A549 (cell line): ENCODE data around the gene AFDN. TPM values are rescaled to one million over a fixed set of nuclear protein-coding genes. Genes with fewer than 3 reads are reported as not detected.
A peak's percentile ranks its signal among the peaks of the same experiment; 100 is the strongest.

Experiments used
- ATAC-seq, 2 experiments: fragments of 200-7000 bp in 1 of 2; fragments of >200 bp in 1 of 2; cut with Nextera tagmentation in 1 of 2; cut with Tn5 transposase in 1 of 2; 3 replicates each; pipeline versions ENCODE4 v1.8.0 to v1.9.1; 2018 to 2020; ENCODE audit warnings: mild to moderate bottlenecking in 1 of 2, moderate library complexity in 1 of 2
- CTCF ChIA-PET: fragments of 300-600 bp; sonication (Branson Sonifier 250); formaldehyde crosslinking; extraction: SDS; loops from one replicate; lab custom pipeline; 2021; ENCODE audit warnings: antibody characterized with exemption, inconsistent platforms; lab: Yijun Ruan, JAX
- POLR2A ChIA-PET: fragments of 350-600 bp; formaldehyde crosslinking; extraction: SDS; loops from one replicate; lab custom pipeline; 2021; ENCODE audit warnings: antibody characterized with exemption, inconsistent platforms; lab: Yijun Ruan, JAX
- DNase-seq, 2 experiments: peaks; one replicate each; pipeline versions ENCODE4 v3.0.0 to v3.0.0-alpha.2; 2011 to 2016; ENCODE audit warnings: low read depth in 1 of 2, low spot score in 1 of 2
- FAIRE-seq: peaks from 2 replicates; lab custom pipeline; 2011; peaks lifted over from hg19 to GRCh38; lab: Jason Lieb, UNC
- H3K27ac ChIP-seq, 2 experiments: fragments of >200 bp; sonication (Bioruptor Twin); formaldehyde crosslinking; 3 replicates each; pipeline ENCODE4 v1.5.1; 2016 to 2017
- H3K4me1 ChIP-seq: fragments of >200 bp; sonication (Bioruptor Twin); formaldehyde crosslinking; 3 replicates; pipeline ENCODE4 v1.6.1; 2016
- H3K4me2 ChIP-seq: fragments of >200 bp; sonication (Bioruptor Twin); formaldehyde crosslinking; 3 replicates; pipeline ENCODE4 v1.6.1; 2016
- H3K4me3 ChIP-seq: fragments of >200 bp; sonication (Bioruptor Twin); formaldehyde crosslinking; 3 replicates; pipeline ENCODE4 v1.5.1; 2016
- H3K9me3 ChIP-seq: fragments of >200 bp; sonication (Bioruptor Twin); formaldehyde crosslinking; 3 replicates; pipeline ENCODE4 v1.6.1; 2016
- ATOH8 ChIP-seq: fragments of 250-450 bp; sonication (Bioruptor Pico); IDR thresholded peaks from 2 replicates; pipeline ENCODE4 v1.5.0; 2020; ENCODE audit warnings: low read depth, mild to moderate bottlenecking, moderate library complexity
- CEBPB ChIP-seq, 2 experiments: fragments of >200 bp in 1 of 2; sonication (Bioruptor Twin) in 1 of 2; formaldehyde crosslinking in 1 of 2; IDR thresholded peaks; 2 replicates each; pipeline ENCODE4 v1.6.1; 2012 to 2016
- E2F6 ChIP-seq: IDR thresholded peaks from 2 replicates; pipeline ENCODE4 v1.6.1; 2012; ENCODE audit warnings: low read depth, borderline replicate concordance
- GATA3 ChIP-seq: IDR thresholded peaks from 2 replicates; pipeline ENCODE4 v1.6.1; 2012; ENCODE audit warnings: borderline replicate concordance
- HES2 ChIP-seq: fragments of >200 bp; sonication (Bioruptor Twin); formaldehyde crosslinking; IDR thresholded peaks from 2 replicates; pipeline ENCODE4 v1.6.1; 2016
- HEYL ChIP-seq: fragments of 250-450 bp; sonication (Bioruptor Pico); IDR thresholded peaks from 2 replicates; pipeline ENCODE4 v1.8.0; 2021; ENCODE audit warnings: mild to moderate bottlenecking, moderate library complexity
- HMGXB4 ChIP-seq: fragments of 250-450 bp; sonication (Bioruptor Pico); IDR thresholded peaks from 2 replicates; pipeline ENCODE4 v1.5.0; 2021; ENCODE audit warnings: mild to moderate bottlenecking, moderate library complexity, borderline replicate concordance
- JUN ChIP-seq, 2 experiments: fragments of >200 bp; sonication (Bioruptor Twin); formaldehyde crosslinking; IDR thresholded peaks; 2 replicates in 1 of 2; 3 replicates in 1 of 2; pipeline ENCODE4 v1.6.1; 2016 to 2017
- MYC ChIP-seq: IDR thresholded peaks from 2 replicates; pipeline ENCODE4 v1.6.1; 2012; ENCODE audit warnings: mild to moderate bottlenecking, inconsistent platforms, low read length, improper control_type of control experiment, borderline replicate concordance
- NPAS2 ChIP-seq: fragments of 250-450 bp; sonication (Bioruptor Pico); IDR thresholded peaks from 2 replicates; pipeline ENCODE4 v1.8.0; 2022; ENCODE audit warnings: mild to moderate bottlenecking, moderate library complexity, borderline replicate concordance
- RARB ChIP-seq: fragments of 250-450 bp; sonication (Bioruptor Pico); IDR thresholded peaks from 2 replicates; pipeline ENCODE4 v1.8.0; 2021; ENCODE audit warnings: mild to moderate bottlenecking, moderate library complexity
- RCOR1 ChIP-seq: fragments of 150-350 bp; IDR thresholded peaks from 2 replicates; pipeline ENCODE4 v1.6.1; 2014; ENCODE audit warnings: antibody characterized with exemption, low read length, low read depth
- RFX5 ChIP-seq: fragments of 450-650 bp; IDR thresholded peaks from 2 replicates; pipeline ENCODE4 v1.7.1; 2014; ENCODE audit warnings: antibody characterized with exemption, mild to moderate bottlenecking, moderate library complexity
- SMC3 ChIP-seq: fragments of >200 bp; sonication (Bioruptor Twin); formaldehyde crosslinking; IDR thresholded peaks from 3 replicates; pipeline ENCODE4 v1.6.1; 2018; ENCODE audit warnings: inconsistent platforms
- TFCP2L1 ChIP-seq: fragments of 250-450 bp; sonication (Bioruptor Pico); IDR thresholded peaks from 2 replicates; pipeline ENCODE4 v1.5.0; 2021; ENCODE audit warnings: mild to moderate bottlenecking
- TP53 ChIP-seq: fragments of 250-450 bp; sonication (Bioruptor Pico); IDR thresholded peaks from 2 replicates; pipeline ENCODE4 v1.5.0; 2021; ENCODE audit warnings: mild to moderate bottlenecking, moderate library complexity
- WGBS: methylation state at CpG from one replicate; pipeline ENCODE4 v1.1.6; 2017; ENCODE audit errors: missing lambda C conversion rate; 5-methylcytosine and 5-hydroxymethylcytosine counted together
- polyA plus RNA-seq, 4 experiments: library from polyadenylated mRNA; depleted of rRNA in 3 of 4; stranded (reverse); fragments of >200 nt; fragmentation: RNase III in 1 of 4; extraction: RNeasy Plus Mini Kit Qiagen cat#74134 plus additional on column Dnase treatment in 1 of 4; gene quantifications; 2 replicates in 3 of 4; 3 replicates in 1 of 4; pipeline ENCODE4 v1.2.3, GENCODE V29; 2011 to 2017
- TF ChIP-seq, protein P1 (sequence below): fragments of >200 bp; sonication (Bioruptor Twin); formaldehyde crosslinking; IDR thresholded peaks from 3 replicates; pipeline ENCODE4 v1.6.1; 2016

Gene AFDN
- polyA plus RNA-seq, 2 of the 4 experiments (the other 2 are of a cell fraction) = 17.5 to 40.8 TPM

GRCh38 chr6:167957626-167958025, 130.9 kb downstream of the AFDN start:
- ATAC-seq (no peak), FAIRE-seq (no peak), DNase-seq (no peak)
- ChIA-PET CTCF (interaction anchor here (1.0 to 2.9 kb wide), 2 partner anchors 10 to 11 kb away, joined by 3 to 6 read pairs; no protein-coding TSS in a partner anchor), POLR2A (no interaction called here)
- Histone ChIP-seq H3K9me3 (no peaks in the 10 kb centered on the region), H3K4me1 (peaks cover 21% of the 10 kb centered on the region), H3K4me2 (peak overlapping the region; percentile 53), H3K4me3 (no peak overlapping the region), H3K27ac (peak overlapping the region; percentile 25 to 36; a peak in 2 of 6 replicates)
- no peak for TF ChIP-seq JUN (IDR thresholded peaks at IDR 0.05)
- no peak for TF ChIP-seq HMGXB4 (CRISPR knock-in tag)
- TF ChIP-seq, protein P1, sequence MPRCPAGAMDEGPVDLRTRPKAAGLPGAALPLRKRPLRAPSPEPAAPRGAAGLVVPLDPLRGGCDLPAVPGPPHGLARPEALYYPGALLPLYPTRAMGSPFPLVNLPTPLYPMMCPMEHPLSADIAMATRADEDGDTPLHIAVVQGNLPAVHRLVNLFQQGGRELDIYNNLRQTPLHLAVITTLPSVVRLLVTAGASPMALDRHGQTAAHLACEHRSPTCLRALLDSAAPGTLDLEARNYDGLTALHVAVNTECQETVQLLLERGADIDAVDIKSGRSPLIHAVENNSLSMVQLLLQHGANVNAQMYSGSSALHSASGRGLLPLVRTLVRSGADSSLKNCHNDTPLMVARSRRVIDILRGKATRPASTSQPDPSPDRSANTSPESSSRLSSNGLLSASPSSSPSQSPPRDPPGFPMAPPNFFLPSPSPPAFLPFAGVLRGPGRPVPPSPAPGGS = no peak
- no peak for TF ChIP-seq CEBPB (IDR thresholded peaks at IDR 0.05)
- no peak for TF ChIP-seq GATA3
- no peak for TF ChIP-seq RFX5
- TF ChIP-seq SMC3 = no peak
- TF ChIP-seq NPAS2 (CRISPR knock-in tag) = no peak
- TF ChIP-seq TP53 (CRISPR knock-in tag) = no peak
- 80% methylated on average over 6 of the region's 6 CpGs for WGBS

- POLR2A ChIA-PET = no interaction called here
- no peak for DNase-seq
- no peak overlapping the region for H3K27ac ChIP-seq
- TF ChIP-seq E2F6 = no peak
- TF ChIP-seq TP53 (CRISPR knock-in tag) = no peak
- no peak for TF ChIP-seq HES2
- TF ChIP-seq, protein P1 = no peak
- TF ChIP-seq HEYL (CRISPR knock-in tag) = no peak
- no peak for TF ChIP-seq RCOR1
- no peak for TF ChIP-seq TFCP2L1 (CRISPR knock-in tag)
- no peak for TF ChIP-seq MYC
- no peak for TF ChIP-seq ATOH8 (CRISPR knock-in tag)
- TF ChIP-seq NPAS2 (CRISPR knock-in tag) = no peak
- no peak for TF ChIP-seq RARB (CRISPR knock-in tag)
- 89% methylated on average over 5 of the region's 5 CpGs for WGBS
- no peak for FAIRE-seq
- H3K9me3 ChIP-seq = no peaks in the 10 kb centered on the region
- CTCF ChIA-PET = no interaction called here
- H3K4me1 ChIP-seq = peaks cover 48% of the 10 kb centered on the region
- H3K4me3 ChIP-seq = no peak overlapping the region
- H3K4me2 ChIP-seq = no peak overlapping the region
- no peak for ATAC-seq
These were observed 133.9 kb downstream of the AFDN start for GRCh38 chr6:167960579-167960978.
